Pancreas (tissue), 10 donors: ENCODE measurements around the gene AIDA. TPM values are rescaled to one million over a fixed set of nuclear protein-coding genes. Genes with fewer than 3 reads are reported as not detected.

Source experiments
- ATAC-seq, 4 donors: fragments of 200-7000 bp; cut with Tn5 transposase; one replicate each; pipeline versions ENCODE4 v1.8.0 to v1.9.1; 2020; ENCODE audit warnings: mild to moderate bottlenecking in 4 of 4, moderate library complexity in 4 of 4
- DNase-seq, 6 donors: peaks; one replicate each; pipeline ENCODE4 v3.0.0-alpha.2; 2020
- FAIRE-seq: peaks from 2 replicates; lab custom pipeline; 2012; peaks lifted over from hg19 to GRCh38; lab: Jason Lieb, UNC
- H3K27ac ChIP-seq, 4 donors: fragments of 200-600 bp; sonication (generic); 1 replicate in 3 of 4; 2 replicates in 1 of 4; pipeline versions ENCODE4 v1.5.0 to v1.8.0; 2020
- H3K27me3 ChIP-seq, 4 donors: fragments of 200-600 bp; one replicate each; pipeline ENCODE4 v1.8.0; 2021
- H3K36me3 ChIP-seq, 3 donors: fragments of 200-600 bp; sonication (generic) in 1 of 3; one replicate each; pipeline versions ENCODE4 v1.5.0 to v1.8.0; 2020 to 2021
- H3K4me1 ChIP-seq, 3 donors: fragments of 200-600 bp; one replicate each; pipeline ENCODE4 v1.8.0; 2021
- H3K4me3 ChIP-seq, 4 donors: fragments of 200-600 bp; sonication (generic) in 2 of 4; one replicate each; pipeline versions ENCODE4 v1.5.0 to v1.8.0; 2020 to 2021
- H3K9me3 ChIP-seq, 4 donors: fragments of 200-600 bp; one replicate each; pipeline ENCODE4 v1.8.0; 2021
- WGBS, 2 donors: extraction: QIAGEN DNeasy Blood & Tissue Kit; methylation state at CpG; one replicate each; pipeline ENCODE4 v1.1.7; 2013; 5-methylcytosine and 5-hydroxymethylcytosine counted together
- intact Hi-C, 3 donors: fragments of 100-400 bp; cut with DNase I; formaldehyde crosslinking; loops; one replicate each; pipeline versions ENCODE4 v1.11.1 to v1.14.2; 2022
- polyA plus RNA-seq, 2 donors: library from polyadenylated mRNA; stranded (reverse); fragments of 200-250 nt; gene quantifications; one replicate each; pipeline ENCODE4 v1.2.3, GENCODE V29; 2013
- total RNA-seq, 6 donors: library from RNA; stranded (reverse); fragmentation: NEBNext Ultra II Directional in 4 of 6; extraction: Animal tissue kit (Norgen Biotek cat#: 25700) in 4 of 6; gene quantifications; one replicate each; pipeline versions ENCODE4 v1.2.1 to v1.2.4, GENCODE V29; 2021 to 2023
- TF ChIP-seq, protein P1 (sequence below), 4 donors: fragments of 200-600 bp; sonication (generic) in 3 of 4; IDR thresholded peaks; one replicate each; pipeline versions ENCODE4 v1.5.0 to v1.8.0; 2021; ENCODE audit warnings: antibody characterized with exemption in 4 of 4
- donor health status: healthy with polysubstance abuse.
- donor health status: DM: no; HTN: no; CAD: no; lungs with moderate emphysema.
- donor health status: DM: no; HTN: no; CAD: no.
- donor health status: control.
- donor health status: control.
- donor health status: Bipolar disorder and iron deficiency.
- donor health status: DM: yes; HTN: yes; CAD: no.
- donor health status: DM: no; HTN: no; CAD: no.
- donor health status: DM: no; HTN: no; CAD: no.
- donor health status: DM: yes; HTN: yes; CAD: no.

Gene AIDA
- total and polyA plus RNA-seq, 8 donors = 20.1 to 41.9 (median 26.0) TPM

- FAIRE-seq = no peak
These were observed 68.7 kb downstream of the AIDA start for GRCh38 chr1:222643606-222643937.

DNA sequence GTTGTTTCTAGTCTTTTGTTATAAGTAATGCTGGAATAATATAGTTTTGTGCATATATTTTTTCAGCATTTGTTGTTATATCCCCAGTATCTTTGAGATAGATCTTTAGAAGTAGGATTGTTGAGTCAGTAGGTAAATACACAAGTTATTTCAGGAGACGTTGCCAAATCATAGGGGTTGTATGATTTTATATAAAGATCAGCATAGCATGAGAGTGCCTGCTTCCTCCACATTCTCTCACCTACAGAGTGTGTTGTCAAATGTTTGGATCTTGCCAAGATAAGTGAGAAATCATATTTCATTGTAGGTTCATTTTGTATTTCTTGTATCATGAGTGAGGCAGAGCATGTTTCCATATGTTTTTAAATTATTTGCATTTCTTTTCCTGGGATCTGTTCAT lies 69.8 kb downstream of the AIDA start:
- Histone ChIP-seq H3K9me3 (no peaks in the 10 kb centered on the region), H3K4me3 (no peak overlapping the region), H3K36me3 (peaks cover 0 to 9% (median 0%) of the 10 kb centered on the region in 3 donors), H3K27me3 (no peaks in the 10 kb centered on the region), H3K4me1 (peaks cover 0 to 14% (median 4%) of the 10 kb centered on the region in 3 donors), H3K27ac (no peak overlapping the region)
- TF ChIP-seq, protein P1, sequence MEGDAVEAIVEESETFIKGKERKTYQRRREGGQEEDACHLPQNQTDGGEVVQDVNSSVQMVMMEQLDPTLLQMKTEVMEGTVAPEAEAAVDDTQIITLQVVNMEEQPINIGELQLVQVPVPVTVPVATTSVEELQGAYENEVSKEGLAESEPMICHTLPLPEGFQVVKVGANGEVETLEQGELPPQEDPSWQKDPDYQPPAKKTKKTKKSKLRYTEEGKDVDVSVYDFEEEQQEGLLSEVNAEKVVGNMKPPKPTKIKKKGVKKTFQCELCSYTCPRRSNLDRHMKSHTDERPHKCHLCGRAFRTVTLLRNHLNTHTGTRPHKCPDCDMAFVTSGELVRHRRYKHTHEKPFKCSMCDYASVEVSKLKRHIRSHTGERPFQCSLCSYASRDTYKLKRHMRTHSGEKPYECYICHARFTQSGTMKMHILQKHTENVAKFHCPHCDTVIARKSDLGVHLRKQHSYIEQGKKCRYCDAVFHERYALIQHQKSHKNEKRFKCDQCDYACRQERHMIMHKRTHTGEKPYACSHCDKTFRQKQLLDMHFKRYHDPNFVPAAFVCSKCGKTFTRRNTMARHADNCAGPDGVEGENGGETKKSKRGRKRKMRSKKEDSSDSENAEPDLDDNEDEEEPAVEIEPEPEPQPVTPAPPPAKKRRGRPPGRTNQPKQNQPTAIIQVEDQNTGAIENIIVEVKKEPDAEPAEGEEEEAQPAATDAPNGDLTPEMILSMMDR (IDR thresholded peaks at IDR 0.05) = no peak
- no peak for ATAC-seq
- no peak for FAIRE-seq
- 42 to 52% methylated on average over 1 of the region's 1 CpG for WGBS, 2 donors
- intact Hi-C loops = no loop called here
- no peak for DNase-seq

More at GRCh38 chr1:222643606-222643937, 68.7 kb downstream of the AIDA start:
- H3K36me3 ChIP-seq = peaks cover 0 to 9% (median 0%) of the 10 kb centered on the region in 3 donors
- 2 to 3% methylated on average over 10 of the region's 10 CpGs for WGBS, 2 donors
- H3K9me3 ChIP-seq = no peaks in the 10 kb centered on the region
- DNase-seq (peak in 1 of 6 donors; percentile 28), ATAC-seq (peak in 3 of 4 donors; percentile 28 to 39 (median 34))
- peak overlapping the region; percentile 58 to 81 (median 66) for H3K4me3 ChIP-seq
- intact Hi-C loops = no loop called here
- H3K4me1 ChIP-seq = peaks cover 0 to 18% (median 5%) of the 10 kb centered on the region in 3 donors
- TF ChIP-seq, protein P1 (IDR thresholded peaks at IDR 0.05) = no peak
- H3K27ac ChIP-seq = peak overlapping the region; percentile 93 to 95 (median 94)
- H3K27me3 ChIP-seq = no peaks in the 10 kb centered on the region

- Histone ChIP-seq H3K9me3 (no peaks in the 10 kb centered on the region), H3K27me3 (no peaks in the 10 kb centered on the region), H3K27ac (no peak overlapping the region), H3K4me1 (peaks cover 0 to 14% (median 4%) of the 10 kb centered on the region in 3 donors), H3K4me3 (no peak overlapping the region), H3K36me3 (peaks cover 0 to 9% (median 0%) of the 10 kb centered on the region in 3 donors)
- intact Hi-C loops = no loop called here
- DNase-seq (no peak), ATAC-seq (no peak), FAIRE-seq (no peak)
- 54 to 61% methylated on average over 5 of the region's 5 CpGs for WGBS, 2 donors
- TF ChIP-seq, protein P1 (IDR thresholded peaks at IDR 0.05) = no peak
These were observed 70.9 kb downstream of the AIDA start for GRCh38 chr1:222641269-222641948.

- DNase-seq (peak in 3 of 6 donors; percentile 50 to 71 (median 63)), ATAC-seq (peak; percentile 74 to 99 (median 93)), FAIRE-seq (no peak)
- H3K27ac ChIP-seq = no peak overlapping the region
- no peaks in the 10 kb centered on the region for H3K4me1 ChIP-seq
- no peak overlapping the region for H3K4me3 ChIP-seq
- no peaks in the 10 kb centered on the region for H3K9me3 ChIP-seq
- WGBS, 2 donors = 37 to 38% methylated on average over 7 of the region's 7 CpGs
- no peaks in the 10 kb centered on the region for H3K27me3 ChIP-seq
- intact Hi-C loops = loop anchor here in 2 of 3 donors (5.0 to 10.0 kb wide), 2 partner anchors 167 to 170 kb away; no protein-coding TSS in a partner anchor
- peaks cover 0 to 22% (median 9%) of the 10 kb centered on the region in 3 donors for H3K36me3 ChIP-seq
- TF ChIP-seq, protein P1 (IDR thresholded peaks at IDR 0.05) = peak; percentile 74 to 84 (median 80)
These were observed 77.9 kb downstream of the AIDA start for GRCh38 chr1:222634180-222635013.
